ENCODE results near the gene NEMP2.
A peak's percentile ranks its signal among the peaks of the same experiment; 100 is the strongest.

NEMP2 gene, protein sequence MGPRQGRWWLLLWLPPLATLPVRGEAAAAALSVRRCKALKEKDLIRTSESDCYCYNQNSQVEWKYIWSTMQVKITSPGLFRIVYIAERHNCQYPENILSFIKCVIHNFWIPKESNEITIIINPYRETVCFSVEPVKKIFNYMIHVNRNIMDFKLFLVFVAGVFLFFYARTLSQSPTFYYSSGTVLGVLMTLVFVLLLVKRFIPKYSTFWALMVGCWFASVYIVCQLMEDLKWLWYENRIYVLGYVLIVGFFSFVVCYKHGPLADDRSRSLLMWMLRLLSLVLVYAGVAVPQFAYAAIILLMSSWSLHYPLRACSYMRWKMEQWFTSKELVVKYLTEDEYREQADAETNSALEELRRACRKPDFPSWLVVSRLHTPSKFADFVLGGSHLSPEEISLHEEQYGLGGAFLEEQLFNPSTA

DNA sequence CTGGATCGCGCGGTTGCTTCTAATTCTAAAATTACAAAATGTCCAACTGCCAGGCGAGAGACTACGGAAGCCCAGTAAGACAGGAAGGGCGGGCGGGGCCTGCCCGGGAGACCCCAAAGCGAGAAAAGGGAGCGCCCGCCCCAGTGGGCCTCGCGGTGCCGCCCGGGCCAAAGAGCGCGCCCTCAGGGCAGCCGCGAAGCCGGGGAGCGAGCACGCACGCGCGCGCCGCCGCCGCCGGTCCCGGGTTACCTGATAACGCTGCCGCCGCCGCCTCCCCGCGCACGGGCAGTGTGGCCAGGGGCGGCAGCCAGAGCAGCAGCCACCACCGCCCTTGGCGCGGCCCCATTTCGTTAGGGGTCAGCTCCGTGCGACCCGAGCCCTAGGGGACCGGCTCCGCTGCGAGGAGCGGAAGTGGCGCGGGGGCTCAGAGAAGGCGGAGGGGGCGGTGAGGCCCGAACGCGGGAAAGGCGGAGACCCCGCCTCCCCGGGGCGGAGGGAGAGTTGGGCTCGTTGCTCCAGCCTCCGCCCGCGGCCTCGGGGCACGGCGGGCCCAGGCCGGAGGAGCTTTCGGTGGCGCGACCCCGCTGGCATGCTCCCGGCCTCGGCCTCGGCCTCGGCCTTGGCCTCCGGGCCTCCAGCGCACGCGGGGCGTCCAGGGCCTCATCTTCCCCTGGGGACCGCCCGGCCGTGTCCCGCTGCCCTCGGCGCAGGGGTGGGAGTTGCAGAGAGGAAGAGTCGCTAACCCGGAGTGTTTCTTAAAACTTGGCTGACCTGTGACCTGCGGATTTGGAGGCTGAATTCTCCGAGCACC, at the start of gene NEMP2:
Gene NEMP2 (minus strand): TSS at position 413 of the 811 bp plus-strand sequence. CDS start 67 bp downstream, at position 346.
- DNase-seq: peak; percentile 64

DNA sequence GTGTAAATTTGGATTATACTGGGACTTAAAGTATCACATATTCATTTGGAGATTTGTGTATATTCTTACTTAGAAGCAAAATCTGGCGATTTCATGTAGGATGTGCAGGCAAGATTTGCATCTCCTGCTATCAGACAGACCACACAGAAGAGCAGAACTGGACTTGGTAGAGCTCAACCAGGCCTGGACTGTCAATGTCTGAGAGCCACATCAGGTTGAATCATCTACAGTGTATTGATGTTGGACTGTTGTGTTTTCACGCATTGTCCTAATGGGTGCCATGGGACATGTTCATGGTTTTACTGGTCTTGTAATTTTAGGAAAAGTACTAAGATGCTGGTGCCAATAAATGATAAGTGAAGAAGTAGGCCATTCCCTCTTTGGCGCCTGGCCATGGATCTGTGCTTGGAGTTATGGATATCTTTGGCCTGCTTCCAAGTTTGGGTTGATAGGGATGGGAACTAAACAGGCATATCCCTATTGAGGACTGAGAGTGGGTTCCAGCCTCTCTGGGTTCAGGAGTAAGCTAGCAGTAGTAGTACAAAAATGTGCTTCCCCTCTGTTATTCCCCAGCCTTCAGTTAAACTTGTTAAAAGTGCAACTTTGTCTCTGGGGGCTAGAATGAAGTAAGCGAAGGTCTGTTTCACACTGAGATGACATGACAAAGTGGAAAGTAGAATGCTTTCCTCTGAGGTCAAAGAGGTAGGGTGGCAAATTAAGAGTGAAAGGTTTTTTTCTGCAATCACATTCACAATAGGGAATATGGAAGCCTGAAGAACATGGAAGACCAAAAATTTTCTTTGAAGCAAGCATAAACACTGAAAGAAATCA, 49.2 kb upstream of the NEMP2 start:
- DNase-seq: no peak

DNA sequence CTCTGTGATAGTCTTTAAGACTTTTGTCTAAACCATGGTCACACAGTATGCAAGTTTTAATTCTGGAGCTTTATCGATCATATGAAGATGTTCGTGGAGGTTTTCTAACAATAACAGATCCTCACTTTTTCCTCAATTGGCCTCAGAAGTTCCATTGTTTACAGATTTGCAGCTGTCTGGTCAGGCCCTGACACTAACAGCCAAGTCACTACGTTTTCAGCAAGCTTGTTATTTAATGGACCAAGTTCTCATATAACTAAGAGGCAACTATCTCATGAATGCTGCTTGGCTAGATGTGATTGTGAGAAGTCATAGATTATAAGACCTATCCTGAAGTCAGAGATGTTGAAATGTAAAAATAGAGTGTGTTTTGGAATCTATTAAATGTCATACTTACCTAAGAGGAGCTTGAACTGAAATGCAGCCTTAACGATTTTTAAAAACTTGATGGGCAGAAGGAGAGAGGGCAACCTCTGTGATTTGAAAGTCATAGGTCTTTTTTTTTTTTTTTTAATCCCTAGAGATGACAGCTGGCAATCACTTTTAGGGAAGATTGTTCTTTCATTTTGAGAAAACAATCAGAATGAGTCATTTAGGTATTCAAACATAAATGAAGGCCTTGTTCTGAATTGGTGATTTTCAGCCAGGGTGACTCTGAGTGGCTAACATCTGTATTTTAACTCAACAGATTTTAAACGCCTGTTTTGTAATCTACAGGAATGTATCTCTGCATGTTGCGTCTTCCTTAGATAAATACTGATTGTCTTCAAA, 48.4 kb upstream of the NEMP2 start:
- DNase-seq: no peak

DNA sequence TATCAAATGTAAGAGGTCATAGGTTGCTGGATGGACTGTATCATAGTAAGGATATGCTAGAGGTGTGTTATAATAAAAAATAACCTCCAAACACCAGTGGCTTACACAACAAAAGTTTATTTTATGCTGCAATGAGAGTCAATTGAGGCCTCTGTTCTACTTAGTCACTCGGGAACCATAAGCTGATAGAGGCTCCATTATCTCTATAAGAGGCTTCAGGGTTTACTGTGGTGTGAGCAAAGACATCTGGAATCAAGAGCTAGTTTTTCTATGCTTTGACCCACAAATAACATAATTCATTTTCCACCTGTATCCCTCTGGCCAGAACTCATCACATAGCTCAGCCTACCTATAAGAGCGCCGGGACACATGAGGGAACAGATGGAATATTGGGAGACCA, 47.5 kb upstream of the NEMP2 start:
- no peak for DNase-seq

DNA sequence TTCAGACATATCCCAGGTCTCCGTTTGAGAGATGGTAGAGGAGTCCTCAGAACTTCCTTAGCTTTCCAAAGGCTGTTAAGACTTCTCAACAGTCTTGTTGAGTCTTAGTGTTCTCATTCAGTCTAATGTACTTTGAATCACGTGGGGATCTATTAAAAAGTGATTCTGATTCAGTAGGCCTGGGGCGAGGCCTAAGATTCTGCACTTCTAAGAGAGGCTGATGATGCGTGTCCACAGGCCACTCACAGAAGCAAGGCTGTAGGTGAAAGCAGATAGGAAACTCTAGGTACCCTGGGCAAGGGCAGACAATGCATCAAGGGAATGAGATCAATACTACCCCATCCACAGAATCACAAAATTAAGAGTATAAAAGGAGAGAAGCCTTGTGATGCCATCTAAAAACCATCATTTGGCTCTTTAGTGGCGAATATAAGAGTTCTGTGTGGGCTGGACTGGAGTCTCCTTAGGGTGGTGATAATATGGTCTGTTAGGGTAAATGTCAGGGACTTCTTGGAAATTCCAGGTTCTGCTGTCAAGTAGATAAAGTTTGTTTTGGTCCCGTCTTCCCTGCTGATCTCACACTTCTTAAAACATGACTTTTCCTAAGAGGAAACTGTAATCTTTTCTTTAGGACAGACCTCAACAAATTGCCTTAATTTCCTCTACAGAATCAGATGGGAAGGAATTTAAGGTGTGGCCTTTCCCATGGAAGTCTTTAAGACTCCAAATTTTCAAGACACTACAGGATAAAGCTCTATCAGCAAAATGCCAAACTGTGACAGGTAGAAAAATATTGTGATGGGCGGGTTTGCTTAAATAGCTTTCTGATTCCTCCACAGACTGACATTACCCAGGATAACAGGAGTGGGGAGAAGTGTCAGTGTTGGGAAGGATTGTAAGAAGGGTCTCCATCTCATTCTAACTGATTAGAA, 45.7 kb upstream of the NEMP2 start:
- DNase-seq: no peak

DNA sequence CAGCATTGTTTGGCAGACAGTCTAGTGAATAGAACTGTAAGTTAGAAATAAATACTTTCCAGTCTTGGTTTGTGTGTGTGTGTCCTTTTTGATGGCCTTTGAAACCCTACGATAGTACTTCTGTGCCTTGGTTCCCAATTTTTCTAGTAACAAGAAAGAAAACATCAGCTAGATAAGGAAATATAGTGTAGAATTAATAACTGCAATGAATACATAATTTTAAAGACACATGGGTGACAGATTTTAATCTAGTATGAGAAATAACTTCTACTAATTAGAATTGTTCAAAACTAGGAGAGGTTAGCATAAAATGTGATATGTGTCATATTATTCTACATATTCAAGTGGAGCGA, 44.5 kb upstream of the NEMP2 start:
- no peak for DNase-seq

DNA sequence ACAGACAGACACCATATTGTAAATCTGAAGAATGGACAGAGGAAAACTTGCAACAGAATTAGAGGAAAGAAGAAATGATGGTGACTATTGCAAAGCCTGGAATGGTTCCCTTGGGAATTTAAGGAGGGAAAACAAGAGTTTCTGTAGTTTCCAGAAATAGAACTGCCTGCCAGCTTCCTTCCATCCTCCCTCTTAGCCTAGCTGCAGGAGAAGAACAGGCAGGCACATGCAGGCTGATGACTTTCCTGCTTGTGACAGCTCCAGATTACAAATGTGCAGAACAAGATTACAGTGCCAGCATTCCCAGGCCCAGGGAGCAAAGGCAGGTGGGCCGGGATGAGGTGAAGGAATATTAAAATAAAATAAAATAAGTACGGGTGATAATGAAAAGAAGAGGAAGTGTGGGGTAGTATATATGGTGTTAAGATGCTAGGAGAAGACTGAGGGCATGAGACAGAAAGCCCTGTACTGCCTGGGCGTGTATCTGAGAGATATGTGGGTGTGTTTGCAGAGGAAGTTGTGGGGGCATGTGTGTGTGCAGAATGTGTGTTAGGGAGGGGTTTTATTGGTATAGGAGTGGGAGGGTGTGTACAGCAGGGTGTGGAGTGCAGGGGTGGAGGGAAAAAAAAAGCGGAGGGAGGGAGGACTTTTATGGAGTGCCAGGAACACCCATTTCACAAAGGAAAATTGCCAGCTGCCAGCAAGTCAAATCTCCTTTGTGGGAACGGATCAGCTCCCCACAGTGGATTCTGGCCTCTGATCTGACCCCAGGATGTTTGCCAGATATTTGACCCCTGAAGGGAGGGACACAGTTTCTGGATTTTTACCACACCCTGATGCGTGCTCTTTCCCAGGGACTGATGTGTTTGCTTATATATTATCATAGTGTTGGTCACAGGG, 43.9 kb upstream of the NEMP2 start:
- no peak for DNase-seq

DNA sequence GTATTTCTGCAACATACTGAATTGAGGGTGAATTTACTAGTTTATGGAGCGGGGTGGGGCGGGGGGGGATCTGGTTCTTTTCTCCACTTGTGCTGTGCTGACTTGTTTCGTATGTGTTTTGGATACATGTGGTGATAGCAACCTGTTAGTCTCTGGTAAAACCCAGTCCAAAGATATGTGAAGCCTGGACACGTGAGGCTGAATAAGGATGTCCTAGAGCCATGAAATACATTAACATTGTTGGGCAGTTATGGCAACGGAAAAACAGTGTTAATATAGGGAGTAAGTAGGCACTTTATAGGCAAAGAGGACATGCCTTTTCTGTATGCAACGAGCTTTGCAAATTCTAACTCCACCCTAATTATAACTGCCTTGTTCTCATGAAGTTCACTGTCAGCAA, 42.1 kb upstream of the NEMP2 start:
- DNase-seq: no peak

DNA sequence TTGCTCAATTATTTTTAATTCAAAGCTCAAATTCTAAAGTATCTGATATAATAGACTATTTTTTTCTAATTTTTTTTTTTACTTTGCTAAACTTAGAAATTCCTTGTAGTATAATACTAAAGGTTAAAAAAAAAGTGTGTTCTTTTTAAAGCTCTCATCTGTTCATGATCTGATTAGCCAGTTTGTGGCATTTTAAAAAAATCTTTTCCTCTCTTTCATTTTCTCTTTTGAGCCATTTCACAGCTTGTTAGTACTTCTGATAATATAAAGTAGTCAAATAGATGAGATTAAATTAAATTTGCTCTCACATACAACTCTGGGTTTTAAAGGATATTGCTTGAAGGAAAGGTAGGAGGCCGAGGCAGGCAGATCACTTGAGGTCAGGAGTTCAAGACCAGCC, 40.7 kb upstream of the NEMP2 start:
- DNase-seq: no peak

DNA sequence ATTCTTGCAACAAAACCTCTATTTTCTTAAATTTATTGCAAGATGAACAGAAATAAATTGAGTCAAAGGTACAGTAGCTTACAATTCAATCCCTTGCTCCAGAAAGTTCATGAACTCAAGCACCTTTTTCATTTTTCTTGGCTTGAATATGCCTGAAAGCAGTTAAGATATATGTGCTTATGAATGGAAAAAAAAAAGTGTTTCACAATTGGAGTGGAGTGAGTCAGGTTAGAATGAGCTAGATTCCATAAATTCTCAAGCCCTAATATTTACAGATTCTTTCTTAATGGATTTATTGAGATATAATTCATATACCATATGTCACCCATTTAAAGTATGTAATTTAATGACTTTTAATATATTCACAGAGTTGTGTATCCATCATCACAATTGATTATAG, 39.6 kb upstream of the NEMP2 start:
- no peak for DNase-seq

DNA sequence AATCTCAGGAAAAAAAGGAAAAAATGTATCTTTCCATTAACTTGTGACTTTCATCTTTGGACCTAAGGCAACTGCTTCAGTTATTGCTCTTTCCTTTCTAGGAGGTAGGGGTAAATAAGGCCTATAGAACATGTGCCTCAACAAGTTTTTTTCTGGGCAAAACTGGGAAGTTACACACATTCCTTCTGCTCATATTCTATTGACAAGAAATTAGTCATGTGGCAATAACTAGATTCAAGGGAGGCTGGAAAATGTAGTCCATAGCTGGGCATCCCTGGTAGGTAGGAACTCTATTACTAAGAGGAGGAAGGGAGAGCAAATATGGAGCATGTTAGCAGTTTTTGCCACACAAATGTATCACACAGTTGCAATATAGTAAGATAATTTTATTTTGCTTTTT, 37.7 kb upstream of the NEMP2 start:
- DNase-seq: no peak

DNA sequence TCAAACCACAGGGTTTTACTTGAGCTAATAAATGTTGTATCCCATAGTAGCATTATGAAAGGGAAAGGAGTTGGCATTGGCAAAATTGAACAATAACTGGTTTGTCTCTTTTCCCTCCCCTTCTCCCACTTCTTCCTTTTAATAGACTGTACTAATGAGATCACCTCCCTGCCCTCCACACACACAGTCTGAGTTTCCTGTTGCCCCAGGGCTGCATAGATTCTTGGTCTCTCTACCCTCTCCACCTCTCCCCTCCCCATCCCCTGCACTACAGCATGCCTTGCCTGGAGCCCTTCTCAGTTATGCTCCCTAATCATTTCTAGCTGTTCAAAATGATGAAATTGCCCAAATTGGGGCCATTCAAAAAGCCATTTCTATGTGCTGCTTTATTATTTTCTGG, 37.2 kb upstream of the NEMP2 start:
- DNase-seq: no peak

DNA sequence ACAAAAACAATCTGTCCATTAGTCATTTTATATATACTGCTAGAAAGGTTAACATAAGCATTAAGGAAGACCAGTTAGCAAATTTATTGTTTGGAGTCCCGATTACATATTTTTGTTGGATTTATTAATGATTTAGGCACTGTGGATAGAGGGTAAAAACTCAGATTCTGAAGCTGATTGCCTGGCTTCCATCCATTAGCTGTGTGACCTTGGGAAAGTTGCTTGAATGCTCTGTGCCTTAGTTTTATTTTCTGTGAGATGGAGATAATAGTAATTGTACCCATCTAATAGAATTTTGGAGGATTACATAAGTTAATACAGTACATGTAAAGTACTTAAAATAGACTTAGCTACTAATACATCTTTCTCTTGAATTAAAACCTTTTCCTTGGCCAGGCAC, 36.3 kb upstream of the NEMP2 start:
- DNase-seq: no peak

DNA sequence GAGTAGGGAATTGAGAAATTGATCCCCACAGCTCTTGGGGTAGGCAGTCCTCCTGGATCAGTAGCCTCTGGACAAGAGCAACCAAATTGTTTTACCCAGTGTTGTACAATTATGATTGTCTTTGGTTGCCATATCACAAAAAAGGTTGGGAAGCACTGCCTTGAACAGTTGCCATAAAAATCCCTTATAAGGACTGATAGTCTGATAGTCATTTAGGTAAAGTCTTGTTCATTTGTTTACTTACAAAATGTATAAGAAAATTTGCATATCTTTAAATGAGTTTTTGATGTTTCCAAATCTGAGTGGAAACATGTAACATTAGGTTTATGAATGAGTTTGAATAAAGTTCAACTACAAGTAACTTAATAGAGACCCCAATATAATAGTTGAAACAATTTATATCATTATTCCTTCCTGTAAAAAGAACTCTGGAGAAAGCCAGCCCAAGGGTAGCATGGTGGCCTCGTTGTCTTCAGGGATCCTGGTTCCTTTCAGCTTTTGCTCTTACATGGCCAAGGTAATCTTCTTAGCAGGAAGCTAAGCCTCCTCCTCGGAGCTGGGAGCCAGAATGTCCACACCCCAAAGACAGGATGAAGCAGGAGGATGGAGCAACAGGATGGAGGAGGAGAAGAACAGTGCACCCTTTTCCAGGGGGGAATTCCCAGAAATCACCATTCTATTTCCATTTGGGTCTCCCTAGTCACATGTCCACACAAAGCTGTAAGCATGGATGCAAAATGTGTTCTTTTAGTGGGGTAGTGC, 35.7 kb upstream of the NEMP2 start:
- DNase-seq: no peak

DNA sequence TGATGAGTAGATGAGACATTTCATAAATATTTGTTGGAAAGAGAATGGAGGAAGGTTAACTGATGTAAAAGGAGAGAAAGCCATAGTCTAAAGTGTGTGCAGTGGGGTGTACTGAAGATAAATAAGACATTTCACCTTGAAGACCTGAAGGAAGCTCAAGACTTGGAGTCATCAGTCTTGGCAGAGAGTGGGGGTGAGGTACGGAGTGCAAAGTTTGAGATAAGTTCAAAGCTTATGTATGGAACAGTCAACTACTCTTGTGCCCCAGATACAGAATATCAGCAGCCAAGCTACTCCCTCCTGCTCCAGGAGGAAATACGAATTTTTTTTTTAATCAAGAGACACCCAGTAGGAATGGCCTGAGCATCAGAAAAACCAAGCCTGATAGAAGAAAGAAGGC, 30.3 kb upstream of the NEMP2 start:
- no peak for DNase-seq

DNA sequence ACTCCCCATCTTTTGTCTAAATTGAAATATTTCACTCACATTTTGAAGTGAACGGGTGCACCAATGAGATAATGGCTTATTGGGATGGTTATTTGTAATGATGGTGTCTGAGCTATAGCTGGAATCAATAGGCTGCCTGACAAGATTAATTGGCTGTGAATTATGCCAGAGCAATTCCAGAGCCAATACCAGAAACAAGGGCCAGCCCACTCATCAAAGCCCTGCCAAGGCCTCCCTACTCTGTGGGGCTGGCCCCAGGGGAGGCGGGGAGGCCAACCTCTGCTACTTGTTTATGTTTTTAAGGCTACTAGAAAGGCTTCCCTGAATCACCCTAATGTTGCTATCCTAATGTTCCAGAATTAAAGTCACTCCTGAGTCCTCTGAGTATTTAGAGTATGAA, 29.1 kb upstream of the NEMP2 start:
- DNase-seq: no peak

DNA sequence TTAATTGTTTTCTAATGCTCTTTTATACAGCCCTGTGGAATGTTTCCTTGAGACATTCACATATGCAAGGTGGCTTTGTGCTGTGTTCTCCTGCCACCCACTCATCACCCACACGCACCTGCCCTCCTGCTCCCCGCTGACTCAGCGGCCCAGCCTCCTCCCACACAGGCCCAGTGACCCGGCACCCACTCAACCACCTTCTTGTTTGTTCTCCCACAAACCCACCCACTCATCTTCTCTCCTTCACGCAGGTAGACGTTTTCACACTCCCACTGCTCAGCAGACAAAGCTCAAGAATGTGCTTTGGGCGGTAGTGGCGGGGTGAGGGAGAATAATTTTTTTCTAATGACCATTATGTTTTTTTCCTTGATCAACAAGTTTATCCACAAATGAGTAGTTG, 28.6 kb upstream of the NEMP2 start:
- no peak for DNase-seq

DNA sequence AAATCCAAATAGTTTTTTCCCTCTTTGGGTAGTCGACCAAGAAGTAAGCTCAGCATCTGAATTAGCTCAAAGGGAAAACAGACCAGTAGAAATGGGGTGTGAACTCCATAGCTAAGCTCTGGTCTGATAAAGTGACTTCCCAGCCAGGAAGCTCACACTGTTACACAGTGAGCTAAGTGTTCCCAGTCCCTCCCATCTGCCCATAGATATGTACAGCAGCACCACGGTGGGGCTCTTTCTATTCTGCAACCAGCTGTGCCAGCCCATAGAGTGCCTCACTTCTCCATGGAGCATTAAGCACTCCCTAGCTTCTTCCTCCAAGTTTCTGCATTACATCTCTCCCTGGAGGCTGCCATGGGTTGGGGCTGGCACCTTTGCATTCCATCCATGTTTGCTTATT, 27.6 kb upstream of the NEMP2 start:
- no peak for DNase-seq

DNA sequence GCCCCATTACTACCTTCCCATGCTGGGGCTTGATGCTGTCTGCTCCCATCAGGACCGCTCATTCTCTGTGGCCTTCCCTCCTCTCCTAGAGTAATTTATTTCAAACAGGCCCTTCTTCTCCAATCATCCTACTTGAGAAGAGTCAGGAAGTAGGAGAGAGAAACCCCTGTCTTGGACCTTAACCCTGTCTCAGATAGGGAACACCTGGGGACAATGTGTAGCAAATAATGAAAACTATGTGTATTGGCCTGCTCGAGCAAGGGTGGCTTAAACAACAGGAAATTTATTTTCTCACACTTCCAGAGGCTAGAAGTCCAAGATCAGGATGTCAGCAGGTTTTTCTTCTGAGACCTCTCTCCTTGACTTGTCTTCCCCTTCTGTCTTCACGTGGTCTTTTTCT, 26.6 kb upstream of the NEMP2 start:
- DNase-seq: no peak
